LNCaP clone FGC (cell line): Measurements from ENCODE around the gene NRAP.

Experiments used
- DNase-seq: peaks from one replicate; pipeline ENCODE4 v3.0.0-alpha.2; 2011; ENCODE audit warnings: low read depth
- H3K4me3 ChIP-seq: 2 replicates; pipeline ENCODE4 v1.5.1; 2011; ENCODE audit warnings: mild to moderate bottlenecking, low read depth, low read length, control low read depth
- TF ChIP-seq, protein P1 (sequence below): IDR thresholded peaks from 2 replicates; pipeline ENCODE4 v1.5.1; 2012; ENCODE audit warnings: mild to moderate bottlenecking; ENCODE audit not compliant: control insufficient read depth, insufficient read depth; ENCODE audit errors: extremely low read depth

The NRAP gene, protein sequence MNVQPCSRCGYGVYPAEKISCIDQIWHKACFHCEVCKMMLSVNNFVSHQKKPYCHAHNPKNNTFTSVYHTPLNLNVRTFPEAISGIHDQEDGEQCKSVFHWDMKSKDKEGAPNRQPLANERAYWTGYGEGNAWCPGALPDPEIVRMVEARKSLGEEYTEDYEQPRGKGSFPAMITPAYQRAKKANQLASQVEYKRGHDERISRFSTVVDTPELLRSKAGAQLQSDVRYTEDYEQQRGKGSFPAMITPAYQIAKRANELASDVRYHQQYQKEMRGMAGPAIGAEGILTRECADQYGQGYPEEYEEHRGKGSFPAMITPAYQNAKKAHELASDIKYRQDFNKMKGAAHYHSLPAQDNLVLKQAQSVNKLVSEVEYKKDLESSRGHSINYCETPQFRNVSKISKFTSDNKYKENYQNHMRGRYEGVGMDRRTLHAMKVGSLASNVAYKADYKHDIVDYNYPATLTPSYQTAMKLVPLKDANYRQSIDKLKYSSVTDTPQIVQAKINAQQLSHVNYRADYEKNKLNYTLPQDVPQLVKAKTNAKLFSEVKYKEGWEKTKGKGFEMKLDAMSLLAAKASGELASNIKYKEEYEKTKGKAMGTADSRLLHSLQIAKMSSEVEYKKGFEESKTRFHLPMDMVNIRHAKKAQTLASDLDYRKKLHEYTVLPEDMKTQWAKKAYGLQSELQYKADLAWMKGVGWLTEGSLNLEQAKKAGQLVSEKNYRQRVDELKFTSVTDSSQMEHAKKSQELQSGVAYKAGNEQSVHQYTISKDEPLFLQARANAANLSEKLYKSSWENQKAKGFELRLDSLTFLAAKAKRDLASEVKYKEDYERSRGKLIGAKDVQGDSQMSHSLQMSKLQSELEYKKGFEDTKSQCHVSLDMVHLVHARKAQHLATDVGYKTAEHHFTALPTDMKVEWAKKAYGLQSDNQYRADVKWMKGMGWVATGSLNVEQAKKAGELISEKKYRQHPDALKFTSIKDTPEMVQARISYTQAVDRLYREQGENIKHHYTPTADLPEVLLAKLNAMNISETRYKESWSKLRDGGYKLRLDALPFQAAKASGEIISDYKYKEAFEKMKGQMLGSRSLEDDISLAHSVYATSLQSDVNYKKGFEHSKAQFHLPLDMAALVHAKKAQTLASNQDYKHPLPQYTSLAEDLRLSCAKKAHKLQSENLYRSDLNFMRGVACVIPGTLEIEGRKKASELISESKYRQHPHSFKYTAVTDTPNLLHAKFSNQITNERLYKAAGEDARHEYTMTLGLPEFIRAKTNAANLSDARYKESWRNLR (N-terminal part only)

DNA sequence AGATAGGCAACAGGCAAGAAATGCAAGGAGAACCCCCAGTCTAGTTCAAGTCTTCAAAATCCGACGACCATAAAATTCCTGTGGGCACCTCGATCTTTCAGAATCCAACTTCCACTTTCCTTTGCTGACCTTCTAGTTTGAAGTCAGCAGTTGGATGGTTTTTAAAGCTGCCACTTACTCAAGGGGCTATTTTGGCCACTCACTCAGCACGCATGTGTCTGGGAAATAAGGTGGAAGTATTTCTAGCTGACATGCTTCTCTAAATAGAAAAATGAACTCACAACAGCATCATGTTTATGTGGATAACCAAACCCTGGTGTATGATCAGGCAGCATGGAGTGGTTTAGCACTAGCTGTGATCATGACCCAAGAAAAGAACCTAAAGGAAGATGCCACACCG is at the start of gene NRAP:
TSS of gene NRAP (minus strand) at position 134 of the 400 bp plus-strand sequence. CDS start 159 bp downstream, outside the sequence.
- DNase-seq: no peak
- TF ChIP-seq, protein P1, sequence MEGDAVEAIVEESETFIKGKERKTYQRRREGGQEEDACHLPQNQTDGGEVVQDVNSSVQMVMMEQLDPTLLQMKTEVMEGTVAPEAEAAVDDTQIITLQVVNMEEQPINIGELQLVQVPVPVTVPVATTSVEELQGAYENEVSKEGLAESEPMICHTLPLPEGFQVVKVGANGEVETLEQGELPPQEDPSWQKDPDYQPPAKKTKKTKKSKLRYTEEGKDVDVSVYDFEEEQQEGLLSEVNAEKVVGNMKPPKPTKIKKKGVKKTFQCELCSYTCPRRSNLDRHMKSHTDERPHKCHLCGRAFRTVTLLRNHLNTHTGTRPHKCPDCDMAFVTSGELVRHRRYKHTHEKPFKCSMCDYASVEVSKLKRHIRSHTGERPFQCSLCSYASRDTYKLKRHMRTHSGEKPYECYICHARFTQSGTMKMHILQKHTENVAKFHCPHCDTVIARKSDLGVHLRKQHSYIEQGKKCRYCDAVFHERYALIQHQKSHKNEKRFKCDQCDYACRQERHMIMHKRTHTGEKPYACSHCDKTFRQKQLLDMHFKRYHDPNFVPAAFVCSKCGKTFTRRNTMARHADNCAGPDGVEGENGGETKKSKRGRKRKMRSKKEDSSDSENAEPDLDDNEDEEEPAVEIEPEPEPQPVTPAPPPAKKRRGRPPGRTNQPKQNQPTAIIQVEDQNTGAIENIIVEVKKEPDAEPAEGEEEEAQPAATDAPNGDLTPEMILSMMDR: no peak
- H3K4me3 ChIP-seq: no peak within 1 kb of the TSS

DNA sequence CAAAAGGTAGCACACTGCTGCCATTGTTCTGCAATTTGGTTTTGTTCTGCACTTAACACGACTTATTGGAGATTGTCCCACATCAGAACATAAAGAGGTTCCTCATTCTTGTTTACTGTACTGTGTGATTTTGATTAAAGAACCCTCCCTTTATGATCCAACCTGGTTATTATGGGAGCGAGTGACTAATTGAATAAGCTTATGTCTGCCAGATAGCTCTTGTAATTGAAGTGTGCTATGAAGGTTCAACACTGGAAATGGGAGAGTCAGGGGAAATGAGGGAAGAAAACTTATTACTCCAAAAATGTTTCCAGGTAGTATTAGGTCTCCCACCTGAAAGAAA is 49.8 kb upstream of the NRAP start:
- TF ChIP-seq, protein P1: no peak

DNA sequence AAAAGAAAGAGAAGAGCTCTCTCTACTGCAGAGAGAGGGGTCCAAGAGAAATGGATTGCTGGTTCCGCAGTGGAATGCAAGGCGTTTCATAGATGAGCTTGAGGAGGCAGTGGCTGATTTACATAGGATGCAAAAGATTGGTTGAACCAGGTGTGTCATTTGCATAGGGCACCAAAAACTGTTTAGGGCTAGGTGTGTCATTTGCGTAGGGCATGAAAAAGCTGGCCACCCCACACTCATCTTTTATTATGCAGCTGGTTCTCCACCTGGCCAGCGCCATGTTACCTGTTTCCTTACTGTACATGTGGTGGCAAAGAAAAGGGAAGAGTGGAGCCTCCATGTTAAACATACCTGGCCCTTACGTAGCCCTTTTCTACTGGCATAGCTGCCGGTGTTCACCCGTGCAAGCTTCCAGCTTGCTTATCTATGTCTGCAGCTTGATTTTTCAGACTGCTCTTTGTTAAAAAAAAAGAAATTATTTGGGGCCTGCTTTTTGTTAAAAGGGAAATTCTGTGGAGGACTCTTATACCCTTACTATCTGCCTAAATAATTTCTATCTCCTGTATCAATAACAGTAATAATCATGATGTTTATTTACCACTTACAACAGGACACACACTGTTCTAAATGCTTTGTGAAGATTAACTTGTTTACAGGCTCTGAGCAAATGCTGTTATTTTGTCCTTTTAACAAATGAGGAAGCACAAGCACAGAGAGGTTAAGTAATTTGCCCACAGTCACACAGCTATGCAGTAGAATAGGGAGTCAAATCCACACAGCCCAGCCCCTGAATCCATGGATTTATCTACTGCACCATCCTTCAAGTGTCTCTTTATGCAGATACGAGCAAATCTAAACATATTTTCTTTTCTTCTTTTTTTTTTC is 49.2 kb upstream of the NRAP start:
- DNase-seq: no peak
- no peak overlapping the region for H3K4me3 ChIP-seq
- TF ChIP-seq, protein P1: no peak

More for the DNA sequence above, 49.8 kb upstream of the NRAP start:
- H3K4me3 ChIP-seq: no peak overlapping the region
- DNase-seq: no peak

DNA sequence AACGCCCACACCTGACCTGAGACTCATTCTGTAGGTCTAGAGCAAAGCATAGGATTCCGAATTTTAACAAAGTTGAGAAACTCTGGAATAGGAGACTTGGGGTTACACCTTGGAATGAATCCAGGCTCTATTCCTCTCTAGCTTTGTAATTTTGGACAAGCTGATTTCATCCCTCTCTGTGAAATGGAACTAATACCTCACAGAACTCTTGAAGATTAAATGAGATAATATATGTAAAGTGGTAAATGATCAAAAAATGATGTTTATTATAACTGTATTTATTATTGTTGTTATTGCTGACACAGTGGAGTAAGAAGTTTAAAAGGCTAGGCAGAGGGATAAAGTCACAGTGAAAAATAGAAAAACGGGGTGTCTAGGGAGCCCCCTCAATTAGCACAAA is 48.2 kb upstream of the NRAP start:
- TF ChIP-seq, protein P1: no peak
- DNase-seq: no peak

DNA sequence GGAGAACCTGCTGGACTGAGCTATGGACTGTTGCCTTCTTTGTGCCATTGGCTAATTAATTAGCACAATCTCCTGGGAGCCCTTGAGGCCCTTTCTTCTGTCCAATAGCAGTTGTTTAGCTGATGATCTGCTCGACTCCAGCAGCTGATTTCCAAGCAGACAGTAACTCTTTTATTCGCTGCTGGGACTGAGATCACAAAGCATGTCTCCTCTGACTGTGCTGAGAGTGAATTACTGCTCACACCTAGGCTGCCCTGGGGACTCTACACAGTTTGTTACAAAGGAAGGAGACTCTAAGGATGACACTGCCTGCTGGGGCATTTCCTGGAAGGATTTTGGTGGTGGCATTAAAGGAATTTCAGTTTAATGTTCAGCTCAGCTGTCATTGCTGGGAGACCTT is 47.3 kb upstream of the NRAP start:
- DNase-seq: no peak

More for the DNA sequence above, 48.2 kb upstream of the NRAP start:
- no peak overlapping the region for H3K4me3 ChIP-seq

More for the DNA sequence above, 47.3 kb upstream of the NRAP start:
- H3K4me3 ChIP-seq: no peak overlapping the region
- TF ChIP-seq, protein P1: no peak
